Vagina (tissue), 2 donors: ENCODE measurements around the gene TMEM154. TPM values are rescaled to one million over a fixed set of nuclear protein-coding genes. Genes with fewer than 3 reads are reported as not detected.

ENCODE experiments used
- DNase-seq, 2 donors: peaks; one replicate each; pipeline ENCODE4 v3.0.0-alpha.2; 2017; ENCODE audit errors: extremely low spot score in 2 of 2
- H3K27ac ChIP-seq: fragments of 200-600 bp; sonication (generic); one replicate; pipeline ENCODE4 v1.5.1; 2019
- H3K27me3 ChIP-seq: fragments of 200-600 bp; sonication (generic); one replicate; pipeline ENCODE4 v1.5.1; 2019
- H3K36me3 ChIP-seq, 2 donors: fragments of 200-600 bp; sonication (generic); one replicate each; pipeline ENCODE4 v1.5.1; 2017 to 2019
- H3K4me1 ChIP-seq: fragments of 200-600 bp; sonication (generic); one replicate; pipeline ENCODE4 v1.5.1; 2019
- H3K4me3 ChIP-seq, 2 donors: fragments of 200-600 bp; sonication (generic); 1 replicate in 1 of 2; 2 replicates in 1 of 2; pipeline ENCODE4 v1.5.1; 2016 to 2019
- H3K9me3 ChIP-seq: fragments of 200-600 bp; sonication (generic); one replicate; pipeline ENCODE4 v1.5.1; 2019
- POLR2A ChIP-seq, 2 donors: fragments of 450-650 bp; IDR thresholded peaks; one replicate each; pipeline ENCODE4 v1.6.1; 2017; ENCODE audit warnings: antibody characterized with exemption in 2 of 2, mild to moderate bottlenecking in 2 of 2, moderate library complexity in 2 of 2
- POLR2AphosphoS5 ChIP-seq, 2 donors: sonication (generic); formaldehyde crosslinking; IDR thresholded peaks; one replicate each; pipeline ENCODE4 v1.9.0; 2017; ENCODE audit warnings: antibody characterized with exemption in 2 of 2, mild to moderate bottlenecking in 2 of 2, low read depth in 1 of 2; ENCODE audit not compliant: insufficient read depth in 1 of 2
- intact Hi-C: fragments of 100-400 bp; cut with DNase I; formaldehyde crosslinking; loops from one replicate; pipeline ENCODE4 v1.15.1; 2023
- total RNA-seq: library from RNA; depleted of rRNA; stranded (reverse); fragments of >200 nt; gene quantifications from one replicate; pipeline ENCODE4 v1.2.3, GENCODE V29; 2016
- TF ChIP-seq, protein P1 (sequence below), 3 experiments: fragments of 450-650 bp in 2 of 3; fragments of 200-600 bp in 1 of 3; sonication (generic) in 1 of 3; IDR thresholded peaks; one replicate each; pipeline ENCODE4 v1.5.1; 2017 to 2019; ENCODE audit warnings: antibody characterized with exemption in 3 of 3, mild to moderate bottlenecking in 2 of 3, moderate library complexity in 2 of 3

TMEM154 gene
- total RNA-seq, 1 donor from 2014 or later: 33.1 TPM

DNA sequence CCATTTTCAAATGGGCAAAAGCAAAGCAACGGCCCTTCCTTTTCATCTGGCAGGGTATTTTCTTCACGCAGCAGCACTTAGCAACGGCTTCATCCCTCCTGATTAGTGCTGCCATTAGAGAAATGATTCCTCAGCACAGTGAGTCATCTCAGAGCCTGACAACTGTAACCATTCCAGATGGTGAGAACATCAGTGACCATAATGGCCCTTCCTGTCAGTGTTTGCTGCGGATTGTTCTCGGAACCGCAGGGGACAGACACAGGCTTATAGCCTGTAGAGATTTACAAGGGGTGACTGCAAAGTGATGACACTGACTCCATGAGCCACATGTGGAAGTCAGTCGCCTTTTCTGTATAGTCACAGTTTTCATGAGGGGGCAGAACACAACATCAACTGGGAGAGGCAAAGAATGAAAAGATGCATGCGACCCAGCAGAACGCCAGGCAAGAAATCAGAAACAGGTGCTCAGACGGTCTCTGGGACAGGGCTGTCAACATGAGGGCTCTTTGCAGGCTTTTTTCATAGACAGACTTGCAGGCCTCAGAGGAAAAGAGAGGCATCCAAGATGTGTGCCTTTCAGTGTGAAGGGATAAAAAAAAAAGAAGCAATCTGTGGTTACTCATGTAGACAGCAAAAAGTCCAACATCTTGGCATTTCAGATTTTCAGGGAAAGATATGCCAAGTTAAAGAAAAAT lies 74.0 kb downstream of the TMEM154 start:
- TF ChIP-seq POLR2AphosphoS5 (IDR thresholded peaks at IDR 0.05; ENCODE audit: insufficient read depth in 1 of 2, low read depth in 1 of 2) (no peak), POLR2A (IDR thresholded peaks at IDR 0.05) (no peak)
- TF ChIP-seq, protein P1, sequence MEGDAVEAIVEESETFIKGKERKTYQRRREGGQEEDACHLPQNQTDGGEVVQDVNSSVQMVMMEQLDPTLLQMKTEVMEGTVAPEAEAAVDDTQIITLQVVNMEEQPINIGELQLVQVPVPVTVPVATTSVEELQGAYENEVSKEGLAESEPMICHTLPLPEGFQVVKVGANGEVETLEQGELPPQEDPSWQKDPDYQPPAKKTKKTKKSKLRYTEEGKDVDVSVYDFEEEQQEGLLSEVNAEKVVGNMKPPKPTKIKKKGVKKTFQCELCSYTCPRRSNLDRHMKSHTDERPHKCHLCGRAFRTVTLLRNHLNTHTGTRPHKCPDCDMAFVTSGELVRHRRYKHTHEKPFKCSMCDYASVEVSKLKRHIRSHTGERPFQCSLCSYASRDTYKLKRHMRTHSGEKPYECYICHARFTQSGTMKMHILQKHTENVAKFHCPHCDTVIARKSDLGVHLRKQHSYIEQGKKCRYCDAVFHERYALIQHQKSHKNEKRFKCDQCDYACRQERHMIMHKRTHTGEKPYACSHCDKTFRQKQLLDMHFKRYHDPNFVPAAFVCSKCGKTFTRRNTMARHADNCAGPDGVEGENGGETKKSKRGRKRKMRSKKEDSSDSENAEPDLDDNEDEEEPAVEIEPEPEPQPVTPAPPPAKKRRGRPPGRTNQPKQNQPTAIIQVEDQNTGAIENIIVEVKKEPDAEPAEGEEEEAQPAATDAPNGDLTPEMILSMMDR (IDR thresholded peaks at IDR 0.05): no peak
- no peak overlapping the region for H3K27ac ChIP-seq
- H3K36me3 ChIP-seq: no peaks in the 10 kb centered on the region
- no peak overlapping the region for H3K4me3 ChIP-seq
- peak in 1 of 2 donors; percentile 67 for DNase-seq
- no peaks in the 10 kb centered on the region for H3K27me3 ChIP-seq
- no peaks in the 10 kb centered on the region for H3K9me3 ChIP-seq
- intact Hi-C loops: no loop called here
- H3K4me1 ChIP-seq: peaks cover 8% of the 10 kb centered on the region

DNA sequence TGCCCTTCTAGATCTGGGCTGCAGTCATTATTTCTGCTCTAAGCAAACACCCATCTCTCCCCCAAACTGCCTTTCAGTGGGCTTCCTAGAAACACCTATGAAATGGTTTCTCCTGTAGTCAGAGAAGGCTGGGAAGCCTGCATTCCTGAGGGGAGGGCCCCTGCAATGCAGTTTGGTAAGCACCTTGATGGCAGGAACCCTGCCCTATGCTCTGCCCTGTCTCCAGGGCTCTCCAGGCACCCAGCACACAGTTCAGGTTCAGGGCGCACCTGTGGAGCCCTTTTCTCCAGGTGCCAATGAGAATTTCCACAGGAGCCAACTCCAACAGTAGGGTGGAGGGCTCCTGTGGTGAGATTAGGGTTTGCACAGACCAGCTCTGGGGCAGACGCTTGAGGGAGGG lies 74.8 kb downstream of the TMEM154 start:
- intact Hi-C loops: no loop called here
- Histone ChIP-seq H3K36me3 (no peaks in the 10 kb centered on the region), H3K4me1 (peaks cover 8% of the 10 kb centered on the region), H3K9me3 (no peaks in the 10 kb centered on the region), H3K27ac (no peak overlapping the region), H3K4me3 (no peak overlapping the region), H3K27me3 (no peaks in the 10 kb centered on the region)
- TF ChIP-seq, protein P1 (IDR thresholded peaks at IDR 0.05): no peak
- peak in 1 of 2 donors; percentile 64 for DNase-seq

DNA sequence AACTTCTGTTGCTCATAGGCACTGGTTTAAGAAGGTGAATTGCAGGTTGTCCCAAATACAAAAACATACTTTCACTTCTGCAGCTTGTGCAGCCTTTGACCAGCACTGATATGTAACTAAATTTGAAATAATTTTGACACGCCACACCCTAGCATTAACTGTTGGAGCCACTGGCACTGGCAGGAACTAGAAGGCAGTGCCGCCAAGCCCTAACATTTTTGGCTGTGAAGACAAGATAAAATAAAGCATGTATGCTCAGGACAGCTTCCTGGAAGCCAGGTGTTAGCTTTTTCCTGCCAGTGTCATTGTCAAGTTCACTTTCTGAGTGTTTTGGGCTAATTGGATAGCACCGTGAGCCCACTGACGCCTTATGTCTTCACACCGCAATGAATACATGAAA lies 78.6 kb downstream of the TMEM154 start:
- no peak for DNase-seq
- H3K27me3 ChIP-seq: no peaks in the 10 kb centered on the region
- H3K4me3 ChIP-seq: no peak overlapping the region
- H3K9me3 ChIP-seq: no peaks in the 10 kb centered on the region
- intact Hi-C loops: no loop called here
- H3K27ac ChIP-seq: no peak overlapping the region
- no peak for TF ChIP-seq POLR2AphosphoS5 (IDR thresholded peaks at IDR 0.05; ENCODE audit: insufficient read depth in 1 of 2, low read depth in 1 of 2)
- TF ChIP-seq POLR2A (IDR thresholded peaks at IDR 0.05): no peak
- TF ChIP-seq, protein P1 (IDR thresholded peaks at IDR 0.05): no peak
- no peaks in the 10 kb centered on the region for H3K36me3 ChIP-seq
- no peaks in the 10 kb centered on the region for H3K4me1 ChIP-seq

DNA sequence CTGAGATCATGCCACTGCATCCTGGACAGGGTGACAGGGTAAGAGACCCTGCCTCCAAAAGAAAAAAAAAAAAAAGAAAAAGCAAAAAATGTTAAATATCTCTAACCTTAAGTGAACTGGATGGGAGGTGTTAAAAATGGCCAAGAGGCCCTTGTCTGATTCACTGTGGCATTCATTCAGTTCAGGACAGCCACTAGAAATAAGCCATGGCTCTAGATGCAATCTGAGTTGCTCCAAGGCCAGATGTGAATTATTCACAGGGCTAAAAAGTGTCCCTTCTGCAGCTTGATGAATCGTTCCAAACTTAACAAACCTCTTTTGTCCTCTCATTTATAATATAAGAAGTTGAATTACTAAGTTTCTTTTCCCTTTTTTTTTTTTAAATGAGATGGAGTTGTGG lies 80.2 kb downstream of the TMEM154 start:
- Histone ChIP-seq H3K27me3 (no peaks in the 10 kb centered on the region), H3K4me1 (no peaks in the 10 kb centered on the region), H3K36me3 (no peaks in the 10 kb centered on the region), H3K4me3 (no peak overlapping the region), H3K27ac (no peak overlapping the region), H3K9me3 (no peaks in the 10 kb centered on the region)
- intact Hi-C loops: no loop called here
- no peak for TF ChIP-seq POLR2AphosphoS5 (IDR thresholded peaks at IDR 0.05; ENCODE audit: insufficient read depth in 1 of 2, low read depth in 1 of 2)
- no peak for TF ChIP-seq POLR2A (IDR thresholded peaks at IDR 0.05)
- TF ChIP-seq, protein P1 (IDR thresholded peaks at IDR 0.05): no peak
- no peak for DNase-seq

DNA sequence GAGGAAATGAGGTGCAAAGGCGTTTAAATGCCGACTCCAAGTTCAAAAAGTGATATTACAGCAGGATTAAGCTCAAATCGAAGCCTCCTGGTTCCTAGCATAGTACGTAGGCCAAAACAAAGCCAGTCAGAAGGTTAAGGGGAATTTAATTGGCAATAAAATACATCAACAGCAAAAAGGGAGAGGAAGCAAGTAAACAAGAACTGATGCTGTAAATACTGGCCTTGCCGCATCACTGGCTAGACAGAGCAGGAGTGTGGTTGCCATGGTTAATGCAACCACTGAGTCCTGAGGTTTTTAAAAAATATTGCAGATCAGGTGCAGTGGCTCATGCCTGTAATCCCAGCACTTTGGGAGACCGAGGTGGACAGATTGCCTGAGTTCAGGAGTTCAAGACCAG lies 80.7 kb downstream of the TMEM154 start:
- no peaks in the 10 kb centered on the region for H3K27me3 ChIP-seq
- no peaks in the 10 kb centered on the region for H3K36me3 ChIP-seq
- TF ChIP-seq, protein P1 (IDR thresholded peaks at IDR 0.05): no peak
- TF ChIP-seq POLR2A (IDR thresholded peaks at IDR 0.05): no peak
- no peak for TF ChIP-seq POLR2AphosphoS5 (IDR thresholded peaks at IDR 0.05; ENCODE audit: insufficient read depth in 1 of 2, low read depth in 1 of 2)
- DNase-seq: no peak
- no peak overlapping the region for H3K27ac ChIP-seq
- no peaks in the 10 kb centered on the region for H3K9me3 ChIP-seq
- H3K4me1 ChIP-seq: no peaks in the 10 kb centered on the region
- H3K4me3 ChIP-seq: no peak overlapping the region
- intact Hi-C loops: no loop called here
